PC-3 (cell line): ENCODE results near the gene ME2.

ENCODE experiments used
- EZH2 ChIP-seq: fragments of 300-600 bp; sonication (generic); IDR thresholded peaks from one replicate; pipeline ENCODE4 v1.6.1; 2017; ENCODE audit warnings: antibody characterized with exemption, mild to moderate bottlenecking, low read length; ENCODE audit not compliant: unreplicated experiment
- EZH2phosphoT487 ChIP-seq: fragments of 300-600 bp; sonication (generic); IDR thresholded peaks from 2 replicates; pipeline ENCODE4 v1.6.1; 2018; ENCODE audit warnings: mild to moderate bottlenecking, antibody characterized with exemption, low read length, borderline replicate concordance
- TF ChIP-seq, protein P1 (sequence below): fragments of 300-600 bp; sonication (generic); conservative IDR thresholded peaks from 2 replicates; pipeline ENCODE4 v1.5.1; 2017; ENCODE audit warnings: antibody characterized with exemption, low read depth, mild to moderate bottlenecking, low read length

DNA sequence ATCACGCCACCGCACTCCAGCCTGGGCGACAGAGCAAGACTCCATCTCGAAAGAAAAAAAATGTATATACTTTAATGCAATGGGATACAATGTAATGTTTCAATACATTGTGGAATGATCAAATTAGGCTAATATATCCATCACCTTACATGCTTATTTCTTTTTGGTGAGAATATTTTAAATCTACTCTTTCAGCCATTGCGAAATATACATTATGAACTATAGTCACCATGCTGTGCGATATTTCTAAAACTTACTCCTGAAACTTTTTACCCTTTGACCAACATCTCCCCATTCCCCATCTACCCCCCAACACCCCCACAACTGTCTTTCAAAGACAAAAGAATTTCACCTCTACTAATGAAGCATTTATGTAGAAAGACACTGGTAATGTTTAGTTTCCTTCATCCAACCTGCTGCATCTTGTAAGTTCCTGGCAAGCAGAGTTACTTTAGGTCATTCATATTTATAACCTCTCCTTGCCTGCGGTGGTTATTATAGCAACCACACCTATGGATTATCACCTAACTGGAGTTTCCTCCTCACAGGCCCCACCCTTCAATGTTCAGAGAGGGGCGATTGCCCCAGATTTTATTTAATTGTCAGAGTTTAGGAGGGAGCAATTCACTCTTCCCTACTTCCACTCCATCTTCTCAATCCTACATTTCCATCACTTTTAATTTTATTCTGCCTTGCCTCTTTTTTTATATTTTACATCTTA, 1.2 kb upstream of the ME2 start:
- TF ChIP-seq, protein P1, sequence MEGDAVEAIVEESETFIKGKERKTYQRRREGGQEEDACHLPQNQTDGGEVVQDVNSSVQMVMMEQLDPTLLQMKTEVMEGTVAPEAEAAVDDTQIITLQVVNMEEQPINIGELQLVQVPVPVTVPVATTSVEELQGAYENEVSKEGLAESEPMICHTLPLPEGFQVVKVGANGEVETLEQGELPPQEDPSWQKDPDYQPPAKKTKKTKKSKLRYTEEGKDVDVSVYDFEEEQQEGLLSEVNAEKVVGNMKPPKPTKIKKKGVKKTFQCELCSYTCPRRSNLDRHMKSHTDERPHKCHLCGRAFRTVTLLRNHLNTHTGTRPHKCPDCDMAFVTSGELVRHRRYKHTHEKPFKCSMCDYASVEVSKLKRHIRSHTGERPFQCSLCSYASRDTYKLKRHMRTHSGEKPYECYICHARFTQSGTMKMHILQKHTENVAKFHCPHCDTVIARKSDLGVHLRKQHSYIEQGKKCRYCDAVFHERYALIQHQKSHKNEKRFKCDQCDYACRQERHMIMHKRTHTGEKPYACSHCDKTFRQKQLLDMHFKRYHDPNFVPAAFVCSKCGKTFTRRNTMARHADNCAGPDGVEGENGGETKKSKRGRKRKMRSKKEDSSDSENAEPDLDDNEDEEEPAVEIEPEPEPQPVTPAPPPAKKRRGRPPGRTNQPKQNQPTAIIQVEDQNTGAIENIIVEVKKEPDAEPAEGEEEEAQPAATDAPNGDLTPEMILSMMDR, result no peak
- TF ChIP-seq EZH2 (no peak), EZH2phosphoT487 (no peak)
